GM13976 (cell line): ENCODE data around the gene ZNF789.

ENCODE experiments used
- DNase-seq: peaks from one replicate; pipeline ENCODE4 v3.0.0; 2012; ENCODE audit warnings: low spot score
- in situ Hi-C: fragments of 300-500 bp; cut with MboI; formaldehyde crosslinking; loops from one replicate; pipeline ENCODE4 v1.12.0; 2022; ENCODE audit warnings: low sequenced_read_pairs, mixed read lengths, inconsistent platforms; ENCODE audit not compliant: unreplicated experiment
- TF ChIP-seq, protein P1 (sequence below): IDR thresholded peaks from 2 replicates; pipeline ENCODE4 v1.5.1; 2012; ENCODE audit warnings: borderline replicate concordance, mild to moderate bottlenecking; ENCODE audit not compliant: insufficient read depth; ENCODE audit errors: extremely low read depth, missing control alignments, control extremely low read depth

Gene ZNF789

GRCh38 chr7:99469381-99470065 lies 3.2 kb upstream of the ZNF789 start:
- TF ChIP-seq, protein P1, sequence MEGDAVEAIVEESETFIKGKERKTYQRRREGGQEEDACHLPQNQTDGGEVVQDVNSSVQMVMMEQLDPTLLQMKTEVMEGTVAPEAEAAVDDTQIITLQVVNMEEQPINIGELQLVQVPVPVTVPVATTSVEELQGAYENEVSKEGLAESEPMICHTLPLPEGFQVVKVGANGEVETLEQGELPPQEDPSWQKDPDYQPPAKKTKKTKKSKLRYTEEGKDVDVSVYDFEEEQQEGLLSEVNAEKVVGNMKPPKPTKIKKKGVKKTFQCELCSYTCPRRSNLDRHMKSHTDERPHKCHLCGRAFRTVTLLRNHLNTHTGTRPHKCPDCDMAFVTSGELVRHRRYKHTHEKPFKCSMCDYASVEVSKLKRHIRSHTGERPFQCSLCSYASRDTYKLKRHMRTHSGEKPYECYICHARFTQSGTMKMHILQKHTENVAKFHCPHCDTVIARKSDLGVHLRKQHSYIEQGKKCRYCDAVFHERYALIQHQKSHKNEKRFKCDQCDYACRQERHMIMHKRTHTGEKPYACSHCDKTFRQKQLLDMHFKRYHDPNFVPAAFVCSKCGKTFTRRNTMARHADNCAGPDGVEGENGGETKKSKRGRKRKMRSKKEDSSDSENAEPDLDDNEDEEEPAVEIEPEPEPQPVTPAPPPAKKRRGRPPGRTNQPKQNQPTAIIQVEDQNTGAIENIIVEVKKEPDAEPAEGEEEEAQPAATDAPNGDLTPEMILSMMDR = no peak
- DNase-seq = no peak
- in situ Hi-C loops = no loop called here

DNA sequence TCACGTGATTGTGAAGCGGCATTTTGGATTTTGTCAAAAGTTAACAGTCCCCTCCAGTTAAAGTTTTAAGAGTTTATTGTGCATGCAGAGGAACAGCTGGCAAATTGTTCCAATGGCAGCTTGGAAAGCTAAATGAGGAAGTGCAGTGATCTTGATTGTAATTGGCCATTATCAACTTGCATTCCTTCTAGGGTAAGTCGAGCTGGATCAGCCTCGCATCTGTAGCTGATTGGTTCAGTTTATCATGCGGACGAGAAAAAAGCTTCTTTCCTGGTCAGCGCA lies 566 bp downstream of the ZNF789 start:
- DNase-seq = peak; percentile 84
- in situ Hi-C loops = no loop called here

DNA sequence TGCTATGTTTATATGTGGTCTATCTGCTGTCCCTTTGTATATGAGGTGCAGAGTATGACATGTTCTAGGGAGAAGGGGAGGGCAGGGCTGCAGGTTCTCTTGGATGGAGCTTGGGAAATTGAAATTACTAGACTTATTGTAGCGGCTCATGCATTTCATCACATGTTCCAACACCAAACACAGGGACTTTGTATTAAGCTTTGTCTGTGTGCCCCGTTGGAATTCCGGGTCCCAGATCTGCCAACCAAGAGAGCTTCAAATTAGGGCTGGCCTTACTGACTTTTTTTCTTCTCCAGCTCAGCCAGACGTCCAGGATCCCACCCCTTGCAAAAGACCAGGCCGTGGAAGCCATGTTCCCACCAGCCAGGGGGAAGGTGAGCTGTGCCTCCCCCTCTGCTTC lies 3.4 kb downstream of the ZNF789 start:
- DNase-seq = no peak
- in situ Hi-C loops = no loop called here
- TF ChIP-seq, protein P1 = no peak

More for the DNA sequence above, 566 bp downstream of the ZNF789 start:
- TF ChIP-seq, protein P1 = no peak

DNA sequence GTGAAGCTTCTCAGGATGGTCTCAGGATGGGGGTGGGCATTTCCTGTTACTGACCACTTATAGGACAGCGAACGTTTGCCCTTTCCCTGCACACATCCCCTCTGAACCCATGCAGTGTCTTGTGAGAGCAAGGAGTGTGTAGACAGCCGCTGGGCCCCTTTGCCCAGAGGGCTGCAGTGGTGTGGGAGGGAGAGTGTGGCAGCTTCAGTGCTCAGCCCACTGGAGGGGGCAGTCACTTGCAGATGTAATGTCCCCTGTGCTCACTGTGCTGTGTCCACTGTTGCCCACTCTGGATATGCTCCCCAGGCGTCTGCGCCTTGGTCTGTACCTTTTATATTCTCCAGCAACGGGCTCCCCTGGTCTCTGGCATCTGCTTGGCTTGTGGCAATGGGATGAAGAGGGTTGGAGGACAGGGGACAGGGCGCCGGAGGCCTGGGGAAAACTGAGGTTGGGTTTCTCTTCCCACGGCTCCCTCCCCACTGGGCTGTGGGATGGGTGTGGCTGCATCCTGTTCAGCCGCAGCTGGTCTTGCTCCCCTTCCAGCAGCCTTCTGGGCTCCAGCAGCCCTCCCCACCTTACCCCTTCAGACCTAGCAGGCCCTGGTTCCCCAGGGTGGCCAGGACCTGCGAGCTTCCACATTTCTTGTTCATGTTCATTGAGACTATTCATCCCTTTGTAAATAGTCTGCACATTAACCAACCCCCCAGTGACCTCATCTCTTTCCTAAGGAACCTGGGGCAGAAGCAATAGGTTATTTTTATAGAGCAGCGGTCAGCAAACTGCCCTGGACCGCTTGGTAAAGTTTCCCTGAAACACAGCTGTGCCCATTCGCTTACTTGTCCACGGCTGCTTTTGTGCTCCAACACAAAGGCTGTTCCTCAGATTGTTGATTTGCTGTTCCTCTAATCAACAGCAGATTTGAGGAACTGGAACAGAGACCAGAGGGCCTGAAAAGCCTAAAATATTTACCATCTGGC lies 6.1 kb downstream of the ZNF789 start:
- in situ Hi-C loops = no loop called here
- TF ChIP-seq, protein P1 = no peak
- DNase-seq = no peak

GRCh38 chr7:99485094-99485493 lies 12.4 kb downstream of the ZNF789 start:
- TF ChIP-seq, protein P1 = no peak
- no peak for DNase-seq
- in situ Hi-C loops = no loop called here

- no peak for DNase-seq
- TF ChIP-seq, protein P1 = no peak
- in situ Hi-C loops = no loop called here
Measured at GRCh38 chr7:99489235-99489634, 16.5 kb downstream of the ZNF789 start.
